Measurements from ENCODE around the gene SOWAHA. TPM values are rescaled to one million over a fixed set of nuclear protein-coding genes. Genes with fewer than 3 reads are reported as not detected.

SOWAHA gene
- total RNA-seq, 2 donors from 2014 or later, result 0.13 TPM; not detected in 1

- H3K4me3 ChIP-seq (ENCODE audit: low read length), result no peak overlapping the region
- H3K27ac ChIP-seq (ENCODE audit: low read depth, low read length), result peak overlapping the region; percentile 61
- H3K9ac ChIP-seq (ENCODE audit: extremely low read depth, low read length, poor library complexity, severe bottlenecking), result peak overlapping the region; percentile 19
- Mint-ChIP-seq H3K4me1 (peaks cover 9% of the 10 kb centered on the region), H3K4me3 (no peak overlapping the region), H3K36me3 (ENCODE audit: low read depth) (no peaks in the 10 kb centered on the region), H3K27me3 (ENCODE audit: insufficient read depth) (peaks cover 16% of the 10 kb centered on the region), H3K9me3 (no peaks in the 10 kb centered on the region), H3K27ac (peak overlapping the region; percentile 88)
- peak; percentile 89 for DNase-seq
- H3K36me3 ChIP-seq (ENCODE audit: control insufficient read depth, insufficient read depth, low read length), result no peaks in the 10 kb centered on the region
- WGBS, 2 experiments (ENCODE audit: insufficient coverage in 1 of 2, insufficient read length in 1 of 2), result 78 to 82% methylated on average over 6 to 8 of the region's 8 CpGs
- H3K9me3 ChIP-seq (ENCODE audit: control insufficient read depth, low read length), result no peaks in the 10 kb centered on the region
- H3K4me1 ChIP-seq (ENCODE audit: control insufficient read depth, insufficient read depth, low read length), result peaks cover 6% of the 10 kb centered on the region
- no peak for TF ChIP-seq CTCF (conservative IDR thresholded peaks at IDR 0.05)
- H3K27me3 ChIP-seq (ENCODE audit: control insufficient read depth, insufficient read depth, low read length, poor library complexity, severe bottlenecking), result peaks cover 5% of the 10 kb centered on the region
Measured at GRCh38 chr5:132771503-132771998, 41.6 kb upstream of the SOWAHA start.

GRCh38 chr5:132772291-132773070 is 40.6 kb upstream of the SOWAHA start:
- Mint-ChIP-seq H3K9me3 (no peaks in the 10 kb centered on the region), H3K4me1 (peaks cover 9% of the 10 kb centered on the region), H3K27me3 (ENCODE audit: insufficient read depth) (peaks cover 17% of the 10 kb centered on the region), H3K27ac (peak overlapping the region; percentile 72), H3K36me3 (ENCODE audit: low read depth) (no peaks in the 10 kb centered on the region), H3K4me3 (no peak overlapping the region)
- H3K27ac ChIP-seq (ENCODE audit: low read depth, low read length), result no peak overlapping the region
- H3K9me3 ChIP-seq (ENCODE audit: control insufficient read depth, low read length), result no peaks in the 10 kb centered on the region
- H3K36me3 ChIP-seq (ENCODE audit: control insufficient read depth, insufficient read depth, low read length), result no peaks in the 10 kb centered on the region
- H3K4me1 ChIP-seq (ENCODE audit: control insufficient read depth, insufficient read depth, low read length), result peaks cover 6% of the 10 kb centered on the region
- no peak overlapping the region for H3K4me3 ChIP-seq (ENCODE audit: low read length)
- 90 to 93% methylated on average over 5 to 8 of the region's 8 CpGs for WGBS, 2 experiments (ENCODE audit: insufficient coverage in 1 of 2, insufficient read length in 1 of 2)
- no peak for DNase-seq
- TF ChIP-seq CTCF (conservative IDR thresholded peaks at IDR 0.05), result no peak
- peaks cover 7% of the 10 kb centered on the region for H3K27me3 ChIP-seq (ENCODE audit: control insufficient read depth, insufficient read depth, low read length, poor library complexity, severe bottlenecking)
- no peak overlapping the region for H3K9ac ChIP-seq (ENCODE audit: extremely low read depth, low read length, poor library complexity, severe bottlenecking)

GRCh38 chr5:132773114-132773513 is 40.0 kb upstream of the SOWAHA start:
- peaks cover 22% of the 10 kb centered on the region for H3K27me3 Mint-ChIP-seq (ENCODE audit: insufficient read depth)
- WGBS, 2 experiments (ENCODE audit: insufficient coverage in 1 of 2, insufficient read length in 1 of 2), result 91 to 100% methylated on average over 1 to 5 of the region's 5 CpGs
- no peak for DNase-seq
- Histone ChIP-seq H3K27me3 (ENCODE audit: control insufficient read depth, insufficient read depth, low read length, poor library complexity, severe bottlenecking) (peaks cover 13% of the 10 kb centered on the region), H3K9ac (ENCODE audit: extremely low read depth, low read length, poor library complexity, severe bottlenecking) (no peak overlapping the region), H3K4me1 (ENCODE audit: control insufficient read depth, insufficient read depth, low read length) (peaks cover 6% of the 10 kb centered on the region), H3K27ac (ENCODE audit: low read depth, low read length) (no peak overlapping the region), H3K36me3 (ENCODE audit: control insufficient read depth, insufficient read depth, low read length) (no peaks in the 10 kb centered on the region), H3K9me3 (ENCODE audit: control insufficient read depth, low read length) (no peaks in the 10 kb centered on the region), H3K4me3 (ENCODE audit: low read length) (no peak overlapping the region)
- H3K9me3 Mint-ChIP-seq, result no peaks in the 10 kb centered on the region
- no peak overlapping the region for H3K27ac Mint-ChIP-seq
- no peaks in the 10 kb centered on the region for H3K36me3 Mint-ChIP-seq (ENCODE audit: low read depth)
- no peak for TF ChIP-seq CTCF (conservative IDR thresholded peaks at IDR 0.05)
- peaks cover 9% of the 10 kb centered on the region for H3K4me1 Mint-ChIP-seq
- H3K4me3 Mint-ChIP-seq, result no peak overlapping the region
